ENCODE data around the gene CFAP46. TPM values are rescaled to one million over a fixed set of nuclear protein-coding genes. Genes with fewer than 3 reads are reported as not detected.
A peak's percentile ranks its signal among the peaks of the same experiment; 100 is the strongest.

CFAP46 gene
- total and polyA plus RNA-seq, 9 of the 15 experiments (the other 6 are each of a cell fraction or from before 2014, with no cell fraction given) = not detected

GRCh38 chr10:132796846-132797245 lies 145.5 kb downstream of the CFAP46 start (continued):
- TF ChIP-seq SP2 (IDR thresholded peaks at IDR 0.05; ENCODE audit: extremely low read depth, low read depth, low read length, poor library complexity, severe bottlenecking) (no peak), TCF7 (IDR thresholded peaks at IDR 0.05; ENCODE audit: borderline replicate concordance) (no peak), BCL6 (CRISPR knock-in tag; IDR thresholded peaks at IDR 0.05) (no peak), GABPB1 (CRISPR knock-in tag; IDR thresholded peaks at IDR 0.05) (no peak), TAF7 (tag; IDR thresholded peaks at IDR 0.05) (no peak)

- DNase-seq (ENCODE audit: extremely low read depth in 1 of 4, low spot score in 3 of 4) (peak in 2 of 4 experiments; percentile 18 to 19), FAIRE-seq (no peak), ATAC-seq (peak; percentile 53; the same call in 2 of the 3 replicates)
- in situ Hi-C loops (cut with MboI) = no loop called here
- no peak overlapping the region for H3K4me3 ChIP-seq
- no peaks in the 10 kb centered on the region for H3K9me3 ChIP-seq (replicated peaks; ENCODE audit: control insufficient read depth, insufficient read depth, low read depth, low read length)
- H2AFZ ChIP-seq (ENCODE audit: low read depth, low read length) = no peak overlapping the region
- H3K9me1 ChIP-seq (ENCODE audit: control insufficient read depth, insufficient read depth, low read length) = no peaks in the 10 kb centered on the region
- ChIA-PET POLR2A (interaction anchor here (0.6 kb wide), 1 partner anchor 25 kb away, joined by 3 read pairs; no protein-coding TSS in a partner anchor), CTCF (ENCODE audit: low intra/inter-chr PET ratio) (no interaction called here)
- no peaks in the 10 kb centered on the region for H3K36me3 ChIP-seq (ENCODE audit: control insufficient read depth, insufficient read depth, low read length)
- H3K4me1 ChIP-seq (replicated peaks in 1 of 2; ENCODE audit: control insufficient read depth in 2 of 2, insufficient read depth in 2 of 2, low read length in 2 of 2) = peaks cover 0 to 11% of the 10 kb centered on the region in 2 experiments; a peak in 1 of 5 replicates
- no peak for TF ChIP-seq TAF1 (IDR thresholded peaks at IDR 0.05; ENCODE audit: control insufficient read depth, extremely low read depth, insufficient read depth, low read length, severe bottlenecking)
- 0 out of 4 replicates have a peak, but pooled peaks of 1 of the 2 experiments have one; percentile 21 for TF ChIP-seq NRF1 (conservative IDR thresholded peaks at IDR 0.05 in 1 of 2, IDR thresholded peaks at IDR 0.05 in 1 of 2)
- no peak for TF ChIP-seq ZNF175 (CRISPR knock-in tag; IDR thresholded peaks at IDR 0.05; ENCODE audit: low read depth)
- peak in 2 of 3 experiments; percentile 28 to 38; a peak in 3 of 6 replicates for TF ChIP-seq CTCF (IDR thresholded peaks at IDR 0.05 in 2 of 3, conservative IDR thresholded peaks at IDR 0.05 in 1 of 3; ENCODE audit: insufficient read depth in 2 of 3, low read depth in 1 of 3, low read length in 3 of 3)
- no peak for TF ChIP-seq RBBP5 (IDR thresholded peaks at IDR 0.05; ENCODE audit: borderline replicate concordance, insufficient read depth, low read length, poor library complexity, severe bottlenecking)
- TF ChIP-seq EWSR1 (IDR thresholded peaks at IDR 0.05; ENCODE audit: borderline replicate concordance, low read depth, partially characterized antibody) = no peak
- no TSS peak for BruUV-seq (replicated peaks)
- H3K9ac ChIP-seq (ENCODE audit: insufficient read depth in 1 of 2, low read depth in 2 of 2, low read length in 2 of 2) = no peak overlapping the region
- no peaks in the 10 kb centered on the region for H3K79me2 ChIP-seq (ENCODE audit: control insufficient read depth, insufficient read depth, low read length)
- H3K27ac ChIP-seq (ENCODE audit: extremely low read depth, low read depth, low read length) = no peak overlapping the region
- peaks cover 2 to 31% of the 10 kb centered on the region in 2 experiments; a peak in 3 of 5 replicates for H3K27me3 ChIP-seq (ENCODE audit: control insufficient read depth in 2 of 2, insufficient read depth in 2 of 2, low read length in 2 of 2)
- 2% methylated on average over 23 of the region's 57 CpGs for WGBS (ENCODE audit: insufficient coverage, low coverage, missing lambda C conversion rate)
- H3K4me2 ChIP-seq (ENCODE audit: insufficient read depth, low read length) = no peak overlapping the region
- H4K20me1 ChIP-seq (replicated peaks; ENCODE audit: control insufficient read depth, insufficient read depth, low read length) = no peaks in the 10 kb centered on the region
- intact Hi-C loops (cut with micrococcal nuclease) = loop anchor here (10.0 kb wide), 1 partner anchor 139 kb away; no protein-coding TSS in a partner anchor
These were observed 148.2 kb downstream of the CFAP46 start for GRCh38 chr10:132793871-132794849.
